Activated CD4-positive, alpha-beta T cell treated with anti-CD3 and anti-CD28 coated beads for 36 hours (primary cell): ENCODE results near the gene RIOX2. TPM values are rescaled to one million over a fixed set of nuclear protein-coding genes. Genes with fewer than 3 reads are reported as not detected.
"Not testable (repeated sequence)": the region's sequence is repeated elsewhere in the genome, so short reads cannot be mapped to it uniquely, and the experiment has no call there.

Experiments used
- ATAC-seq: fragments of 200-7000 bp; cut with Tn5 transposase; one replicate; pipeline ENCODE4 v1.10.0; 2021; ENCODE audit warnings: mild to moderate bottlenecking, moderate library complexity
- CTCF ChIA-PET: fragments of 350-600 bp; sonication (Branson Sonifier 250); formaldehyde crosslinking; loops from one replicate; lab custom pipeline; 2021; ENCODE audit warnings: antibody characterized with exemption; lab: Charles Lee
- POLR2A ChIA-PET: fragments of 350-600 bp; sonication (Branson Sonifier 250); formaldehyde crosslinking; loops from one replicate; lab custom pipeline; 2021; ENCODE audit warnings: antibody characterized with exemption, inconsistent platforms; lab: Charles Lee
- DNase-seq: peaks from one replicate; pipeline ENCODE4 v3.0.0-alpha.2; 2020
- H3K27ac Mint-ChIP-seq: one replicate; pipeline ENCODE4 v1.8.0; 2021; ENCODE audit warnings: mixed read lengths
- H3K27me3 Mint-ChIP-seq: one replicate; pipeline ENCODE4 v1.8.0; 2021; ENCODE audit warnings: mixed read lengths
- H3K36me3 Mint-ChIP-seq: one replicate; pipeline ENCODE4 v1.8.0; 2021; ENCODE audit warnings: low read depth, mixed read lengths
- H3K4me1 Mint-ChIP-seq: one replicate; pipeline ENCODE4 v1.8.0; 2021; ENCODE audit warnings: mixed read lengths
- H3K4me3 Mint-ChIP-seq: one replicate; pipeline ENCODE4 v1.8.0; 2021; ENCODE audit warnings: mild to moderate bottlenecking, moderate library complexity, mixed read lengths
- H3K9me3 Mint-ChIP-seq: one replicate; pipeline ENCODE4 v1.8.0; 2021; ENCODE audit warnings: low read depth, mixed read lengths
- intact Hi-C, 2 experiments: fragments of 100-400 bp; cut with DNase I in 1 of 2; cut with micrococcal nuclease in 1 of 2; formaldehyde crosslinking; loops; one replicate each; pipeline versions ENCODE4 v1.14.2 to v1.15.1; 2022 to 2024; cut with DNase I, micrococcal nuclease
- total RNA-seq, 2 experiments: library from RNA; stranded (reverse); gene quantifications; one replicate each; pipeline ENCODE4 v1.2.3, GENCODE V29; 2021

Gene RIOX2
- total RNA-seq, 2 experiments from 2014 or later = 35.0 to 35.5 TPM

GRCh38 chr3:97910236-97910831 lies 61.9 kb downstream of the RIOX2 start:
- H3K36me3 Mint-ChIP-seq, H3K9me3 Mint-ChIP-seq, H3K27me3 Mint-ChIP-seq, intact Hi-C loops, POLR2A ChIA-PET: not testable (repeated sequence)
- CTCF ChIA-PET = interaction anchor here (1.1 kb wide), 1 partner anchor 113 kb away, joined by 3 read pairs; no protein-coding TSS in a partner anchor
- Mint-ChIP-seq H3K27ac (peak overlapping the region; percentile 72), H3K4me1 (peaks cover 30% of the 10 kb centered on the region), H3K4me3 (peak overlapping the region; percentile 46)
- ATAC-seq = peak; percentile 23
- peak; percentile 22 for DNase-seq

- CTCF ChIA-PET, H3K9me3 Mint-ChIP-seq, DNase-seq, intact Hi-C loops, H3K4me3 Mint-ChIP-seq, H3K27me3 Mint-ChIP-seq, H3K27ac Mint-ChIP-seq, H3K36me3 Mint-ChIP-seq, ATAC-seq, POLR2A ChIA-PET: not testable (repeated sequence)
- H3K4me1 Mint-ChIP-seq = peaks cover 30% of the 10 kb centered on the region
These were observed 62.4 kb downstream of the RIOX2 start for GRCh38 chr3:97909830-97910229.

GRCh38 chr3:97901313-97902248 lies 70.7 kb downstream of the RIOX2 start:
- Mint-ChIP-seq H3K4me1 (peaks cover 5% of the 10 kb centered on the region), H3K27ac (no peak overlapping the region), H3K27me3 (no peaks in the 10 kb centered on the region), H3K36me3 (no peaks in the 10 kb centered on the region), H3K4me3 (no peak overlapping the region), H3K9me3 (no peaks in the 10 kb centered on the region)
- CTCF ChIA-PET = interaction anchor here (0.6 to 1.0 kb wide), 2 partner anchors 23 to 122 kb away, joined by 3 read pairs; no protein-coding TSS in a partner anchor
- POLR2A ChIA-PET = no interaction called here
- DNase-seq (no peak), ATAC-seq (no peak)
- intact Hi-C loops = no loop called here

- Mint-ChIP-seq H3K27ac (no peak overlapping the region), H3K9me3 (no peaks in the 10 kb centered on the region), H3K27me3 (no peaks in the 10 kb centered on the region), H3K4me1 (peaks cover 5% of the 10 kb centered on the region), H3K36me3 (no peaks in the 10 kb centered on the region), H3K4me3 (no peak overlapping the region)
- intact Hi-C loops = no loop called here
- ATAC-seq = no peak
- ChIA-PET CTCF (no interaction called here), POLR2A (no interaction called here)
- no peak for DNase-seq
These were observed 72.9 kb downstream of the RIOX2 start for GRCh38 chr3:97899331-97899730.

- H3K27ac Mint-ChIP-seq = no peak overlapping the region
- ChIA-PET CTCF (no interaction called here), POLR2A (no interaction called here)
- intact Hi-C loops = no loop called here
- no peaks in the 10 kb centered on the region for H3K9me3 Mint-ChIP-seq
- H3K36me3 Mint-ChIP-seq = no peaks in the 10 kb centered on the region
- ATAC-seq (no peak), DNase-seq (no peak)
- H3K27me3 Mint-ChIP-seq = no peaks in the 10 kb centered on the region
- peaks cover 5% of the 10 kb centered on the region for H3K4me1 Mint-ChIP-seq
- no peak overlapping the region for H3K4me3 Mint-ChIP-seq
These were observed 75.7 kb downstream of the RIOX2 start for GRCh38 chr3:97896547-97896946.

GRCh38 chr3:97896129-97896528 lies 76.1 kb downstream of the RIOX2 start:
- ChIA-PET POLR2A (no interaction called here), CTCF (no interaction called here)
- no peak for DNase-seq
- intact Hi-C loops = no loop called here
- no peak overlapping the region for H3K4me3 Mint-ChIP-seq
- no peak overlapping the region for H3K27ac Mint-ChIP-seq
- H3K36me3 Mint-ChIP-seq = no peaks in the 10 kb centered on the region
- no peak for ATAC-seq
- H3K9me3 Mint-ChIP-seq = no peaks in the 10 kb centered on the region
- peaks cover 3% of the 10 kb centered on the region for H3K4me1 Mint-ChIP-seq
- no peaks in the 10 kb centered on the region for H3K27me3 Mint-ChIP-seq

- ATAC-seq (no peak), DNase-seq (no peak)
- H3K36me3 Mint-ChIP-seq = no peaks in the 10 kb centered on the region
- H3K9me3 Mint-ChIP-seq = no peaks in the 10 kb centered on the region
- no peak overlapping the region for H3K4me3 Mint-ChIP-seq
- ChIA-PET CTCF (interaction anchor here (1.1 kb wide), 1 partner anchor 128 kb away, joined by 3 read pairs; no protein-coding TSS in a partner anchor), POLR2A (no interaction called here)
- H3K27me3 Mint-ChIP-seq = no peaks in the 10 kb centered on the region
- intact Hi-C loops = no loop called here
- no peak overlapping the region for H3K27ac Mint-ChIP-seq
- H3K4me1 Mint-ChIP-seq = no peaks in the 10 kb centered on the region
These were observed 77.0 kb downstream of the RIOX2 start for GRCh38 chr3:97895216-97895615.

GRCh38 chr3:97892852-97893251 lies 79.4 kb downstream of the RIOX2 start:
- ChIA-PET CTCF (interaction anchor here (1.2 to 1.3 kb wide), 2 partner anchors 77 to 129 kb away, joined by 4 to 5 read pairs; no protein-coding TSS in a partner anchor), POLR2A (no interaction called here)
- Mint-ChIP-seq H3K4me3 (no peak overlapping the region), H3K9me3 (no peaks in the 10 kb centered on the region), H3K27me3 (no peaks in the 10 kb centered on the region), H3K27ac (no peak overlapping the region), H3K36me3 (no peaks in the 10 kb centered on the region), H3K4me1 (no peaks in the 10 kb centered on the region)
- ATAC-seq (no peak), DNase-seq (no peak)
- intact Hi-C loops = no loop called here

Other genes with a start within 250 kb of the RIOX2 start
- gene ARL6, start 207.7 kb downstream of the RIOX2 start, total RNA-seq = 1 to 10 TPM; 6.9 TPM
- 1 to 10 TPM; 4.2 to 4.9 TPM for gene CRYBG3, start 150.4 kb downstream of the RIOX2 start, total RNA-seq
- not detected for gene GABRR3, start 62.9 kb upstream of the RIOX2 start, total RNA-seq
- gene OR5AC2, start 114.7 kb upstream of the RIOX2 start, total RNA-seq = not detected
- gene OR5H1, start 158.3 kb upstream of the RIOX2 start, total RNA-seq = not detected
- gene OR5H14, start 175.0 kb upstream of the RIOX2 start, total RNA-seq = under 1 TPM in 1 of 2 experiments, not detected in 1; 0.02 TPM
- not detected for gene OR5H15, start 194.3 kb upstream of the RIOX2 start, total RNA-seq